A673 (cell line): ENCODE measurements around the gene SPATA1. TPM values are rescaled to one million over a fixed set of nuclear protein-coding genes. Genes with fewer than 3 reads are reported as not detected.

ENCODE experiments used
- BruUV-seq: library from RNA; stranded (reverse); fragments of 400-500 nt; replicated peaks from 2 replicates; lab custom pipeline; 2021; lab: Mats Ljungman, UMichigan
- CTCF ChIA-PET: fragments of 300-600 bp; sonication (Branson Sonifier 250); formaldehyde crosslinking; loops from one replicate; lab custom pipeline; 2022; ENCODE audit warnings: antibody characterized with exemption; lab: Charles Lee
- POLR2A ChIA-PET: fragments of 300-600 bp; sonication (Branson Sonifier 250); formaldehyde crosslinking; loops from one replicate; lab custom pipeline; 2022; ENCODE audit warnings: antibody characterized with exemption; ENCODE audit not compliant: low non-redundant PET; lab: Charles Lee
- DNase-seq: peaks from one replicate; pipeline ENCODE4 v3.0.0-alpha.2; 2015; ENCODE audit warnings: low spot score
- H3K27ac ChIP-seq: fragments of 200-600 bp; sonication (generic); 2 replicates; pipeline ENCODE4 v1.5.1; 2016; ENCODE audit warnings: mixed run types, low read depth, mild to moderate bottlenecking, mixed read lengths, antibody characterized with exemption, low read length; ENCODE audit not compliant: poor library complexity, severe bottlenecking
- H3K27me3 ChIP-seq: fragments of 200-600 bp; sonication (generic); replicated peaks from 2 replicates; pipeline ENCODE4 v1.6.1; 2017; ENCODE audit warnings: mixed run types, low read depth, mild to moderate bottlenecking, mixed read lengths, antibody characterized with exemption, low read length; ENCODE audit not compliant: insufficient read depth, poor library complexity
- H3K36me3 ChIP-seq: fragments of 200-600 bp; sonication (generic); 2 replicates; pipeline ENCODE4 v1.6.1; 2016; ENCODE audit warnings: mixed run types, mild to moderate bottlenecking, mixed read lengths, antibody characterized with exemption, low read length; ENCODE audit not compliant: insufficient read depth, poor library complexity, severe bottlenecking
- H3K4me1 ChIP-seq: fragments of 200-600 bp; sonication (generic); 2 replicates; pipeline ENCODE4 v1.6.1; 2017; ENCODE audit warnings: mixed run types, mild to moderate bottlenecking, mixed read lengths, antibody characterized with exemption, low read length; ENCODE audit not compliant: insufficient read depth, poor library complexity, severe bottlenecking
- H3K4me3 ChIP-seq: fragments of 200-600 bp; sonication (generic); 2 replicates; pipeline ENCODE4 v1.5.1; 2016; ENCODE audit warnings: low read depth, mixed run types, mild to moderate bottlenecking, mixed read lengths, low read length; ENCODE audit not compliant: poor library complexity, severe bottlenecking
- H3K9me3 ChIP-seq: fragments of 200-600 bp; sonication (generic); 2 replicates; pipeline ENCODE4 v1.6.1; 2016; ENCODE audit warnings: mixed run types, low read depth, mild to moderate bottlenecking, mixed read lengths, antibody characterized with exemption, low read length; ENCODE audit not compliant: poor library complexity, severe bottlenecking
- EZH2 ChIP-seq: fragments of 200-600 bp; sonication (generic); IDR thresholded peaks from 2 replicates; pipeline ENCODE4 v1.6.1; 2017; ENCODE audit warnings: borderline replicate concordance, low read depth, mild to moderate bottlenecking, mixed read lengths, antibody characterized with exemption, low read length; ENCODE audit not compliant: poor library complexity, severe bottlenecking
- intact Hi-C: fragments of 100-400 bp; cut with micrococcal nuclease; formaldehyde crosslinking; loops from one replicate; pipeline ENCODE4 v1.10.0; 2022; ENCODE audit not compliant: unreplicated experiment
- total RNA-seq: library from RNA; stranded (reverse); gene quantifications from 2 replicates; pipeline ENCODE4 v1.2.3, GENCODE V29; 2021
- TF ChIP-seq, protein P1 (sequence below): fragments of 300-800, 200-600 bp; sonication (generic); conservative IDR thresholded peaks from 2 replicates; pipeline ENCODE4 v1.5.1; 2017; ENCODE audit warnings: low read depth, mild to moderate bottlenecking, antibody characterized with exemption, low read length, moderate library complexity, mixed read lengths

SPATA1 gene
- total RNA-seq, 1 experiment from 2014 or later = 0.95 TPM

DNA sequence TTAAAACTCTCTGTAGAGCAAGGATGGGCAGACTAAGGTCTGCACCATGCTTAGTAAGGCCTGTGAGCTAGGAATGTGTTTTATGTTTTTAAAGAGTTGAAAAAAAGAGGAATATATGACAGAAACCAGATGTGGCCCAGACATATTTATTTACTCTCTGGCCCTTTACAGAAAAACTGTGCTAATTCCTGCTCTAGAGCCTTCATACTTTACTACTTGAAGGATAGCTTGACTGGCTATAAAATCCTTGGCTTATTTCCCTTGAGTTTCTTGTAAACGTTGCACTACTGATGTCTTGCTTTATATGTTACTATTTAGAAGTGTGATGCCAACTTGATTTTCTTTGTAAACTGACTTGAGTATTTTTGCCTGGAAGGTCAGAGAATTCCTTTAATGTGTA, 34.6 kb downstream of the SPATA1 start:
- no peak for DNase-seq
- Histone ChIP-seq H3K9me3 (no peaks in the 10 kb centered on the region), H3K27me3 (no peaks in the 10 kb centered on the region), H3K4me3 (no peak overlapping the region), H3K36me3 (no peaks in the 10 kb centered on the region), H3K4me1 (peaks cover 6% of the 10 kb centered on the region), H3K27ac (no peak overlapping the region)
- ChIA-PET POLR2A (no interaction called here), CTCF (no interaction called here)
- TF ChIP-seq EZH2 = no peak
- TF ChIP-seq, protein P1, sequence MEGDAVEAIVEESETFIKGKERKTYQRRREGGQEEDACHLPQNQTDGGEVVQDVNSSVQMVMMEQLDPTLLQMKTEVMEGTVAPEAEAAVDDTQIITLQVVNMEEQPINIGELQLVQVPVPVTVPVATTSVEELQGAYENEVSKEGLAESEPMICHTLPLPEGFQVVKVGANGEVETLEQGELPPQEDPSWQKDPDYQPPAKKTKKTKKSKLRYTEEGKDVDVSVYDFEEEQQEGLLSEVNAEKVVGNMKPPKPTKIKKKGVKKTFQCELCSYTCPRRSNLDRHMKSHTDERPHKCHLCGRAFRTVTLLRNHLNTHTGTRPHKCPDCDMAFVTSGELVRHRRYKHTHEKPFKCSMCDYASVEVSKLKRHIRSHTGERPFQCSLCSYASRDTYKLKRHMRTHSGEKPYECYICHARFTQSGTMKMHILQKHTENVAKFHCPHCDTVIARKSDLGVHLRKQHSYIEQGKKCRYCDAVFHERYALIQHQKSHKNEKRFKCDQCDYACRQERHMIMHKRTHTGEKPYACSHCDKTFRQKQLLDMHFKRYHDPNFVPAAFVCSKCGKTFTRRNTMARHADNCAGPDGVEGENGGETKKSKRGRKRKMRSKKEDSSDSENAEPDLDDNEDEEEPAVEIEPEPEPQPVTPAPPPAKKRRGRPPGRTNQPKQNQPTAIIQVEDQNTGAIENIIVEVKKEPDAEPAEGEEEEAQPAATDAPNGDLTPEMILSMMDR = no peak
- intact Hi-C loops = loop anchor here (10.0 kb wide), 1 partner anchor 96 kb away; no protein-coding TSS in a partner anchor
- no TSS peak for BruUV-seq

DNA sequence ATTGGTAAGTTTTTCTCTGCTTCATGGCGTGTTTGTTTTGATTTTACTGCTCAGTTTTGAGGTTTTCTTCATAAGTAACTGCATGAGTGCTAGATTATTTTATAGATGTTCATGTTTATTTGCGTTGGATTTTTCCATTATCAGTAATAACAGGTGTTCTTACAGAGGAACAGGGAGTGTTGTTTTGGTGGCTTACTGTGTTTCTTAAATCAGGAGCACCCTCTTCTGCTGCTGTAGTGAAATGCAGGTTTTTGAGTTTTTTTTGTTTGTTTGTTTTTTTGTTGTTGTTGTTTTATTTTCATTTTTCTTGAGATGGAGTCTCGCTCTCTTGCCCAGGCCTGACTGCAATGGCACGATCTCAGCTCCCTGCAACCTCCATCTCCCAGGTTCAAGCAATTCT, 35.5 kb downstream of the SPATA1 start:
- Histone ChIP-seq H3K9me3 (no peaks in the 10 kb centered on the region), H3K4me1 (peaks cover 6% of the 10 kb centered on the region), H3K27me3 (no peaks in the 10 kb centered on the region), H3K36me3 (no peaks in the 10 kb centered on the region), H3K4me3 (no peak overlapping the region), H3K27ac (no peak overlapping the region)
- no TSS peak for BruUV-seq
- TF ChIP-seq EZH2 = no peak
- TF ChIP-seq, protein P1 = peak; percentile 48
- ChIA-PET CTCF (no interaction called here), POLR2A (no interaction called here)
- intact Hi-C loops = loop anchor here (10.0 kb wide), 1 partner anchor 97 kb away; no protein-coding TSS in a partner anchor
- DNase-seq = no peak

DNA sequence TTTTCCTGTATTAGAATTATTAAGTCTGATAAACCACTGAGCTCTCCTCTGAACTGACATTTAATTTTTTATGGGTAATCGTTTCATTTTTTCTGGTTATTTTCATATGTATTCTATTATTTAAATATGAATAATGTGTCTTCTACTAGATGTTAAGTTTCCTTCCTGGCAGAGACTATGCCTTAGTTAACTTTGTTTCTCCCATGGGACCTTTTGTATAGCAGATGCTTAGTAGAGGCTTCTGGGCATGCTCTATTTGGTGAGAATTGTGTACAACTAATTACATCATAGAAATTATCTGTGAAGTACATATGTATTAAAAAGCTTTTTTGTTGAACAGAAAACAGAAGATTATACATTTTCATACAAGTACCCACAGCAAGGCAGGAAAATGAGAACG, 44.6 kb downstream of the SPATA1 start:
- ChIA-PET CTCF (no interaction called here), POLR2A (no interaction called here)
- intact Hi-C loops = no loop called here
- no peaks in the 10 kb centered on the region for H3K27me3 ChIP-seq
- TF ChIP-seq EZH2 = no peak
- TF ChIP-seq, protein P1 = no peak
- peaks cover 11% of the 10 kb centered on the region for H3K4me1 ChIP-seq
- peak; percentile 68 for DNase-seq
- BruUV-seq = no TSS peak
- H3K9me3 ChIP-seq = no peaks in the 10 kb centered on the region
- H3K4me3 ChIP-seq = no peak overlapping the region
- no peaks in the 10 kb centered on the region for H3K36me3 ChIP-seq
- no peak overlapping the region for H3K27ac ChIP-seq
